Measurements from ENCODE around the gene ZDBF2.

DNA sequence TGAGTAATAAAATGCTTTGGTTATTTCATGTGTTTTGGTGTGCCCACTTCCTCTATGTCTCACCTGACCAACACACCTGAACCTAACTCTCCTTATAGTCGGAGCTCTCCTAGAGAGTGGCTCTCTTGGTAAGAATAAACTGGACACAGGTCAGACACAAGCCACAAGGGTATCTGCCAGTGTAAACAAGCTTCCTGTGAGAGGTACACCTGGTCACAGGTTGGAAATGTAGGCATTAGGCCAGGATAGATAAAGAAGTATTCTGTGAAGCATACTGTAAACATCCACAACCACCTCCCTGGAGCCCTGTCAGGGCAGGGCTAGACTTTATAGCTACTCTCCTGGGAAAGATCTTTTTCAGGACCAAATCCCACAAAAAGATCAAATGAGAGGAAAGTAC lies 69.4 kb downstream of the ZDBF2 start:
- TF ChIP-seq SUZ12 (IDR thresholded peaks at IDR 0.05; ENCODE audit: extremely low read depth, insufficient read depth, insufficient read length) (no peak), ZNF274 (IDR thresholded peaks at IDR 0.05; ENCODE audit: low read depth, low read length) (no peak)
